Muscle layer of duodenum (tissue), 2 donors: ENCODE results near the gene UGT2B10.
"Not testable (repeated sequence)": the region's sequence is repeated elsewhere in the genome, so short reads cannot be mapped to it uniquely, and the experiment has no call there.

ENCODE experiments used
- H3K27ac ChIP-seq: one replicate; pipeline ENCODE4 v1.7.0; 2013; ENCODE audit warnings: mild to moderate bottlenecking, low read length
- H3K27me3 ChIP-seq: one replicate; pipeline ENCODE4 v1.7.0; 2013; ENCODE audit warnings: low read depth, mild to moderate bottlenecking, control low read depth, low read length
- H3K36me3 ChIP-seq, 2 donors: one replicate each; pipeline ENCODE4 v1.7.0; 2013; ENCODE audit warnings: low read length in 2 of 2, control low read depth in 1 of 2, mild to moderate bottlenecking in 1 of 2; ENCODE audit not compliant: insufficient read depth in 2 of 2, control insufficient read depth in 1 of 2
- H3K4me1 ChIP-seq, 2 donors: one replicate each; pipeline ENCODE4 v1.7.0; 2013; ENCODE audit warnings: low read length in 2 of 2, mild to moderate bottlenecking in 2 of 2, control low read depth in 1 of 2, moderate library complexity in 1 of 2; ENCODE audit not compliant: insufficient read depth in 2 of 2, control insufficient read depth in 1 of 2
- H3K4me3 ChIP-seq, 2 donors: one replicate each; pipeline ENCODE4 v1.7.0; 2013; ENCODE audit warnings: low read length in 2 of 2, low read depth in 1 of 2, mild to moderate bottlenecking in 1 of 2
- H3K9me3 ChIP-seq, 2 donors: one replicate each; pipeline ENCODE4 v1.7.0; 2013; ENCODE audit warnings: low read length in 2 of 2, control low read depth in 1 of 2, mild to moderate bottlenecking in 1 of 2; ENCODE audit not compliant: control insufficient read depth in 1 of 2
- donor health status: healthy.

UGT2B10 gene

DNA sequence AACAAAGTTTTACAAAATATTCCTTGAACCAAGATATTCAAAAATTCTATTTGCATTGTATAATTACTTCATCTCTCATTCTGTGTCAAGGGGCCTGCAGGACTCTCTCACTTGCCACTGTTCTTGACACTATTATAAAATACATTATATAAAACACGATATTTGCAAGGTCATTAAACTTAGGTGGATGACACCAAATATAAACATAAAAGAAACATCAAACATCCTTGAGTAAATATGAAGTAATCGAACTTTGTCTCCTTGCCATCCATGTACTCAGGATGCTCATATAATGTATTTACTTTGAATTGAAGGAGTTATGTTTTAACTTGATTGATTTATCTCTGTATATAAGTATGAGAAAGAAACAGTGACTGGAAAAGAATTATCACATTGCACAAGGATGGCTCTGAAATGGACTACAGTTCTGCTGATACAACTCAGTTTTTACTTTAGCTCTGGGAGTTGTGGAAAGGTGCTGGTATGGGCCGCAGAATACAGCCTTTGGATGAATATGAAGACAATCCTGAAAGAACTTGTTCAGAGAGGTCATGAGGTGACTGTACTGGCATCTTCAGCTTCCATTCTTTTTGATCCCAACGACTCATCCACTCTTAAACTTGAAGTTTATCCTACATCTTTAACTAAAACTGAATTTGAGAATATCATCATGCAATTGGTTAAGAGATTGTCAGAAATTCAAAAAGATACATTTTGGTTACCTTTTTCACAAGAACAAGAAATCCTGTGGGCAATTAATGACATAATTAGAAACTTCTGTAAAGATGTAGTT lies at the start of gene UGT2B10:
Gene UGT2B10, plus strand, starts transcription at position 378 of the 793 bp plus-strand sequence. Its CDS starts 26 bp downstream, at position 404.
- not testable (repeated sequence) for H3K4me3 ChIP-seq, H3K36me3 ChIP-seq, H3K27ac ChIP-seq, H3K4me1 ChIP-seq, H3K9me3 ChIP-seq, H3K27me3 ChIP-seq

DNA sequence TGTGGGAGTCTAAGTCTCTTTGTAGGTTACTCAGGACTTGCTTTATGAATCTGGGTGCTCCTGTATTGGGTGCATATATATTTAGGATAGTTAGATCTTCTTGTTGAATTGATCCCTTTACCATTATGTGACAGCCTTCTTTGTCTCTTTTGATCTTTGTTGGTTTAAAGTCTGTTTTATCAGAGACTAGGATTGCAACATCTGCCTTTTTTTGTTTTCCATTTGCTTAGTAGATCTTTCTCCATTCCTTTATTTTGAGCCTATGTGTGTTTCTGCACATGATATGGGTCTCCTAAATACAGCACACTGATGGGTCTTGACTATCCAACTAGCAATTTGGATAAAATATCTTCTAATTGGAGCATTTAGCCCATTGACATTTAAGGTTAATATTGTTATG lies 44.0 kb upstream of the UGT2B10 start:
- not testable (repeated sequence) for H3K4me1 ChIP-seq, H3K27ac ChIP-seq, H3K36me3 ChIP-seq, H3K9me3 ChIP-seq, H3K4me3 ChIP-seq, H3K27me3 ChIP-seq

DNA sequence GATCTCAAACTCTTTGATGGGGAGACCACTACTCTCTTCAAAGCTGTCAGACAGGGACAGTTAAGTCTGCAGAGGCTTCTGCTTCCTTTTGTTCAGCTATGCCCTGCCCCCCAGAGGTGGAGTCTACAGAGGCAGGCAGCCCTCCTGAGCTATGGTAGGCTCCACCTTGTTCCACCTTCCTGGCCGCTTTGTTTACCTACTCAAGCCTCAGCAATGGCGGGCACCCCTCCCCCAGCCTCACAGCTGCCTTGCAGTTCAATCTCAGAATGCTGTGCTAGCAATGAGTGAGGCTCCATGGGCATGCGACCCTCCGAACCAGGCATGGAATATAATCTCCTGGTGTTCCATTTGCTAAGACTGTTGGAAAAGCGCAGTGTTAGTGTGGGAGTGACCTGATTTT lies 42.1 kb upstream of the UGT2B10 start:
- Histone ChIP-seq H3K36me3 (no peaks in the 10 kb centered on the region), H3K27me3 (no peaks in the 10 kb centered on the region), H3K27ac (no peak overlapping the region), H3K9me3 (peaks cover 0 to 2% of the 10 kb centered on the region in 2 donors), H3K4me1 (no peaks in the 10 kb centered on the region), H3K4me3 (no peak overlapping the region)

DNA sequence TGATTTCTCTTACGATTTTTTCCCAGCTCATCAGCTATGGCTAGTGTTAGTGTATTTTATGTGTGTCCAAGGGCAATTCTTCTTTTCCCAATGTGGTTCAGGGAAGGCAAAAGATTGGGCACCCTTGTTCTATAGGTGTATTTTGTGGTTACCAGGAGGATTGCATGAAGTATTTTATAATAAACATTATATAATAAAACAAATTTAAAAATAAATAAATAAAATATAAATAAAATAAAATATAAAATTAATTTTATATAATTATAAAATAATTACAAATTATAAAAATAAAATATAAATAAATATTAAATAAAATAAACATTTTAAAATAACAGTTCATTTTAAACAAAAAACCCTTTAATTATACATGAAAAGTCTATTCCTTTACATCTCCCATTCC lies 35.6 kb upstream of the UGT2B10 start:
- no peaks in the 10 kb centered on the region for H3K27me3 ChIP-seq
- H3K36me3 ChIP-seq: no peaks in the 10 kb centered on the region
- H3K27ac ChIP-seq: no peak overlapping the region
- H3K4me1 ChIP-seq: no peaks in the 10 kb centered on the region
- no peak overlapping the region for H3K4me3 ChIP-seq
- H3K9me3 ChIP-seq: peaks cover 6 to 9% of the 10 kb centered on the region in 2 donors

DNA sequence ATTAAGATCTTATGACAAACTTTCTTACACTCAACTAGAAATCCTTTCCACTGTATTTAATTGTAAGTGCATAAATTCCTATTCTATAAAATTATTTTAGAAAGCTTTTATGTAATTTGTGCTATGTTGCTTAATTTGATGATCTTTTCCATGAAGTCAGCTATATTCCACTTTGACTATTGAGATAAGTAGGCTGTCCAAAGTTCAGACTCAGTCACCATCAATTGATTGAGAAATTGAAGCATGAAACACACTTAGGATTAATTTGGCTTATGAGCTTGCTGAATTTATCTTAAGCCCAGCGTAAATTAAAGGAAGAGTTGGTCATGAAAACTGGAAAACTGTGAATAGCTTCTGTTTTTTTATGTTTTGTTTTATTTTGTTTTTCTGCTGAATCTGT lies 18.7 kb upstream of the UGT2B10 start:
- no peak overlapping the region for H3K27ac ChIP-seq
- H3K4me3 ChIP-seq: no peak overlapping the region
- no peaks in the 10 kb centered on the region for H3K9me3 ChIP-seq
- no peaks in the 10 kb centered on the region for H3K36me3 ChIP-seq
- H3K27me3 ChIP-seq: no peaks in the 10 kb centered on the region
- H3K4me1 ChIP-seq: no peaks in the 10 kb centered on the region

DNA sequence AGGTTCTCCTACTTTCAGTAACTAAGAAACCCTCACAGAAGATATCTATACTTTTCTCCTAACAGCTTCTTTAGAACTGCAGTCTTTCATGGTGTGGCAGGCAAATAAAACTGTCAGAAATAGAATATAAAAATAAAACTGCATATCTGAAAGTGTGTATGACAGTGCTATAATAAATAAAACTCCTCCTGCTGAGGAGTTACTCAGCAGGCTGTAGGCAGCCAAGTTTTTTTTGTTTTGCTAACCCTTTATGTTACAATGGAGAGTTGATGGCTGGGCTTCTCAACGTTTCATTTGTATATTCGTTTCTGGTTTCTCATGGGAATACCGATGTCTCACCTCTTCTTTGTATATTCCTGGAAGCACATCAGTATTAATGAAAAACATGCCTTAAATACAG lies 18.2 kb upstream of the UGT2B10 start:
- no peak overlapping the region for H3K27ac ChIP-seq
- H3K9me3 ChIP-seq: no peaks in the 10 kb centered on the region
- no peaks in the 10 kb centered on the region for H3K27me3 ChIP-seq
- no peaks in the 10 kb centered on the region for H3K4me1 ChIP-seq
- H3K36me3 ChIP-seq: no peaks in the 10 kb centered on the region
- H3K4me3 ChIP-seq: no peak overlapping the region

DNA sequence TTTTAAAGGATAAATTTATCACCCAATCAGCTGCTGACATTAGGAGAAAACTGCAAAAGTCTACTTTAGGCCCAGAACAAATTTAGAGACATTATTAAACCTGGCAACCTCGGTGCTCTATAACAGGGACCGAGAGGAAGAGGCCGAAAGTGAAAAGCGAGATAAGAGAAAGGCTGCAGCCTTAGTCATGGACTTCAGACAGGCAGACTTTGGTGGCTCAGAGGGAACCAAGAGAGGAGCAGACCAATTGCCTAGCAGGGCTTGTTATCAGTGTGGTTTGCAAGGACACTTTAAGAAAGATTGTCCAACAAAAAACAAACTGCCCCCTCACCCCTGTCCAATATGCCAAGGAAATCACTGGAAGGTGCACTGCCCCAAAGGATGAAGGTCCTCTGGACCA lies 12.8 kb upstream of the UGT2B10 start:
- no peaks in the 10 kb centered on the region for H3K9me3 ChIP-seq
- no peaks in the 10 kb centered on the region for H3K36me3 ChIP-seq
- H3K4me1 ChIP-seq: no peaks in the 10 kb centered on the region
- no peak overlapping the region for H3K27ac ChIP-seq
- H3K27me3 ChIP-seq: no peaks in the 10 kb centered on the region
- H3K4me3 ChIP-seq: no peak overlapping the region

DNA sequence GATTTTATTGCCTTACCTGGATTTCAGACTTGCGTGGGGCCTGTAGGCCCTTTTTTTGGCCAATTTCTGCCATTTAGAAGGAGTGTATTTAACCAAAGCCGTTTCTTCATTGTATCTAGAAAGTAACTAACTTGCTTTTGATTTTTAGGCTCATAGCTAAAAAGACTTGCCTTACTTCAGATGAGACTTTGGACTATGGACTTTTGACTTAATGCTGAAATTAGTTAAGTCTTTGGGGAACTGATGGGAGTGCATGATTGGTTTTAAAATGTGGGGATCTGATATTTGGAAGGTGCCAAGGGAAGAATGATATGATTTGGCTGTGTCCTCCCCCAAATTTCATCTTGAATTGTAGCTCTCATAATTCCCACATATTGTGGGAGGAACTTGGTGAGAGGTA lies 7.7 kb upstream of the UGT2B10 start:
- no peaks in the 10 kb centered on the region for H3K4me1 ChIP-seq
- no peak overlapping the region for H3K4me3 ChIP-seq
- no peaks in the 10 kb centered on the region for H3K27me3 ChIP-seq
- H3K9me3 ChIP-seq: no peaks in the 10 kb centered on the region
- no peak overlapping the region for H3K27ac ChIP-seq
- H3K36me3 ChIP-seq: no peaks in the 10 kb centered on the region

DNA sequence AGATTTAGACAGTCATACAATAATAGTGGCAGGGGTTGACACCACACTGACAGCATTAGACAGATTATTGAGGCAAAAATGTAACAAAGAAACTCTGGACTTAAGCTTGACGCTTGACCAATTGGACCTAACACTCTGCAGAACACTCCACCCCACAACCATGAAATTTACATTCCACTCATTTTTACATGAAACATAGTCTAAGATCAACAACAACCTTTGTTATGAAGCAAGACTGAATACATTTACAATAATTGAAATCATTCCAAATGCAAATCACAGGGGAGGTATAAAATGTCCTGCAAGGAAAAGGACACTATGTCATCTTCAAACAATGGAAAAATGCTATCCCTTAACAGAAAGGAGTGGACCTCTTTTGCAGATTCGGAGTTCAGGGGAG lies 4.9 kb upstream of the UGT2B10 start:
- H3K36me3 ChIP-seq: no peaks in the 10 kb centered on the region
- H3K27ac ChIP-seq: no peak overlapping the region
- H3K9me3 ChIP-seq: no peaks in the 10 kb centered on the region
- no peaks in the 10 kb centered on the region for H3K27me3 ChIP-seq
- no peaks in the 10 kb centered on the region for H3K4me1 ChIP-seq
- no peak overlapping the region for H3K4me3 ChIP-seq

DNA sequence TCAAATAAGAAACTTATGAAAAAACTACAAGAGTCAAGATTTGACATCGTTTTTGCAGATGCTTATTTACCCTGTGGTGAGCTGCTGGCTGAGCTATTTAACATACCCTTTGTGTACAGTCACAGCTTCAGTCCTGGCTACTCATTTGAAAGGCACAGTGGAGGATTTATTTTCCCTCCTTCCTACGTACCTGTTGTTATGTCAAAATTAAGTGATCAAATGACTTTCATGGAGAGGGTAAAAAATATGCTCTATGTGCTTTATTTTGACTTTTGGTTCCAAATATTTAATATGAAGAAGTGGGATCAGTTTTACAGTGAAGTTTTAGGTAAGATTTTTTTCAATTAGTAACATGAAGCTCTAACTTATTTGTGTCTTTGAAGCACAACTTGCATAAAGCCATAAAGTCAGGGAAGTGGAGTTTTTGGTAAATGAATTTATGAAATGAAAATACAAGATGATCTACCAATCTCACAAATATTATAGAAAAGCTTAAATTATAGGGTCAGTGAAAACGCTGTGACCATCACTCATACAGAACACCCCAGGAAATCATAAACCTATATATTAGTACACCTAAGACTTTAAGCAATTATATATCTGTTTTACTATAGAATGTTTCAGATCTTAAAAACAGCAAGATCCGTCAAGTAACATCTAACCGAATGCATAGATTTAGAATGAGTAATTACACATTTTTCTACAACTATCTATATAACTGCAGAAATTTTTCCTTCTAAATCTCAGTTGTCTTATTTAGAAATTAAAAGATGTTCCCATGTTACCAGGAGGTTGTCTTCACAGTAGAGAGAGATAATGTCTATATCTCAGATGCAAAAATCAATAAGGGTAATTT lies 844 bp downstream of the UGT2B10 start:
- not testable (repeated sequence) for H3K9me3 ChIP-seq, H3K4me3 ChIP-seq, H3K27ac ChIP-seq, H3K27me3 ChIP-seq, H3K4me1 ChIP-seq, H3K36me3 ChIP-seq

DNA sequence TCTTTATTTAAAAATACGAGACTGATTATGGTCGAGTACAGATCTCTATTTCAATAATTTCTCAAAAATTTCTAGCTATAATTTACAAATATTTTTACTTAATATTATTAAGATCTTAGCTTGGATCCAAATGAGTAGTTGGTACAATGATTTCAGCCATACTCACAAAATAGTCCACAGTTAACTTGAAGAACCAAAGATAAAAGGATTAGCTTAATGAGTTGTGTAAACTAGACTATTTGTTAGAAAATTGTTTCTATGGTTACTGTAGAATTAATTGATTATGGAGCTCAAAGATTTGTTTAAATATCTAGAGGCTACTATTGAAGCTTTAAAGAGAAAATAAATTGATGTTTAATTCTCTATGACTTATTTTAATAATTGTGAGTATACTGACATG lies 1.6 kb downstream of the UGT2B10 start:
- Histone ChIP-seq H3K9me3 (no peaks in the 10 kb centered on the region), H3K27ac (no peak overlapping the region), H3K36me3 (no peaks in the 10 kb centered on the region), H3K4me3 (no peak overlapping the region), H3K4me1 (no peaks in the 10 kb centered on the region), H3K27me3 (no peaks in the 10 kb centered on the region)
